Measurements from ENCODE around the gene MRPL52. TPM values are rescaled to one million over a fixed set of nuclear protein-coding genes. Genes with fewer than 3 reads are reported as not detected.

The MRPL52 gene
- total RNA-seq, 1 experiment from 2014 or later = 71.3 TPM

DNA sequence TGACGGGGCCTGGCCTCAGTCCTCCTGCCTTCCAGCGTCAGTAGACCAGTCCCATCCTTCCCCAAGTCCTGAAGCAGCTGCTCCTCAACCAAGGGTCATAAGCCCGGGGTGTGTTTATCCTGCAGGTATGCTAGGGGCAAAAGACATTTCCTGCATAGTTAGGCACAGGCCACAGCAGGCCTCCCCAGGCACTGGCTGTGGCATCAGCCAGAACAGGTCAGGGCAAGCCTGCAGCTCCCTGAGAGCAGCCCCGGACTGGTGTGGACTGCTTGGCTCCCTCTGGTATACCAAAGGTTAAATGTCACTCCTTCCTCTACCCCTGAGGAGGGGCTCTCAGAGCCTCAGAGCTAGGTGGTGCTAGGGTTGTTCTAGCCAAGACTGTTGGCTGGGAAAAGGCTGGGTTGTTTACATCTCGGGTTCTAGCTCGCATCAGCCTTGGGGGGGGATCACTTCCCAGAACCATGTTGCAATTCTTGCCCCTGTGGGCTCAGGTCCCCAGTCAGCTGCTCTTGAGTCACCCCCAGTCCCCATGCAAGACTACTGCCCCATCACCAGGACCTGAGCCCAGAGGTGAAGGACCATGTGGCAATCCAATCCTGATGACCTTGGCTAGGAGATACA is 9.6 kb downstream of the MRPL52 start:
- Histone ChIP-seq H3K9me3 (ENCODE audit: low read length) (no peaks in the 10 kb centered on the region), H3K4me1 (ENCODE audit: low read length) (no peaks in the 10 kb centered on the region), H3K27ac (ENCODE audit: low read length) (no peak overlapping the region), H4K20me1 (ENCODE audit: insufficient read depth, low read depth, low read length) (no peaks in the 10 kb centered on the region), H3K9me2 (replicated peaks; ENCODE audit: insufficient read depth, low read length) (no peaks in the 10 kb centered on the region), H3K36me3 (ENCODE audit: insufficient read depth, low read length) (peaks cover under 1% of the 10 kb centered on the region; the same call in 1 of the 2 replicates), H2AFZ (ENCODE audit: low read length) (no peak overlapping the region), H3K4me3 (ENCODE audit: low read length) (no peak overlapping the region), H3K4me2 (ENCODE audit: low read depth, low read length, poor library complexity, severe bottlenecking) (no peak overlapping the region), H3K27me3 (ENCODE audit: low read length) (no peaks in the 10 kb centered on the region), H3K79me2 (ENCODE audit: low read length) (no peaks in the 10 kb centered on the region), H3K9ac (ENCODE audit: low read length) (no peak overlapping the region)
- DNase-seq = no peak

DNA sequence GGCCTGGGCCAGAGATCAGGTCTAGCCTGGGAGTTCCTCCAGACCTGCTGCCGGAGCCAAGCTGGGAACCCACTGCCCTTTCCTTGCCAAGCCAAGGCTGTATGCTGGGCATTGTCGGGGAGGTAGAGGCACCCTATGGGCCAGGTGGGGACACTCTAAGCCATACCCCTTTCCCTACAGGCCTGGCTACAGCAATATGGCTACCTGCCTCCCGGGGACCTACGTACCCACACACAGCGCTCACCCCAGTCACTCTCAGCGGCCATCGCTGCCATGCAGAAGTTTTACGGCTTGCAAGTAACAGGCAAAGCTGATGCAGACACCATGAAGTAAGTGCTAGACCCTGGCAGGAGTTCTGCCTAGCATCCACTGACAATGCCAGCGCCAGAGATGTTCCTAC is 11.6 kb downstream of the MRPL52 start:
- no peaks in the 10 kb centered on the region for H3K27me3 ChIP-seq (ENCODE audit: low read length)
- H4K20me1 ChIP-seq (ENCODE audit: insufficient read depth, low read depth, low read length) = no peaks in the 10 kb centered on the region
- no peak overlapping the region for H3K27ac ChIP-seq (ENCODE audit: low read length)
- no peaks in the 10 kb centered on the region for H3K36me3 ChIP-seq (ENCODE audit: insufficient read depth, low read length)
- H3K79me2 ChIP-seq (ENCODE audit: low read length) = no peaks in the 10 kb centered on the region
- no peaks in the 10 kb centered on the region for H3K9me3 ChIP-seq (ENCODE audit: low read length)
- no peak overlapping the region for H3K4me2 ChIP-seq (ENCODE audit: low read depth, low read length, poor library complexity, severe bottlenecking)
- no peak overlapping the region for H2AFZ ChIP-seq (ENCODE audit: low read length)
- DNase-seq = no peak
- no peak overlapping the region for H3K9ac ChIP-seq (ENCODE audit: low read length)
- H3K9me2 ChIP-seq (replicated peaks; ENCODE audit: insufficient read depth, low read length) = no peaks in the 10 kb centered on the region
- no peak overlapping the region for H3K4me3 ChIP-seq (ENCODE audit: low read length)
- no peaks in the 10 kb centered on the region for H3K4me1 ChIP-seq (ENCODE audit: low read length)

DNA sequence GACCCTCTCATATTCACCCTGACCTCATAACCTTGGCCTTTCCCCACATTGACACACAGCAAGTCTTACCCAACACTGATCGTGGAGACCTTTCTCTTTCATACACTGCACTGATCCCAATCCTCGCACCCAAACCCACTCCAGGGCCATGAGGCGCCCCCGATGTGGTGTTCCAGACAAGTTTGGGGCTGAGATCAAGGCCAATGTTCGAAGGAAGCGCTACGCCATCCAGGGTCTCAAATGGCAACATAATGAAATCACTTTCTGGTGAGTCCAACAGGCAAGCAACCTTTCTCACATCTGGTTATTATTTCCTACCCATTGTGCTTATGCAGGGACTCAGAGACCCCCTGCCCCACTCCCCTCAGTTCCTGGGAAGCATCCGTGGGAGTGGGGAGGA is 12.1 kb downstream of the MRPL52 start:
- no peak overlapping the region for H3K9ac ChIP-seq (ENCODE audit: low read length)
- DNase-seq = no peak
- H3K36me3 ChIP-seq (ENCODE audit: insufficient read depth, low read length) = no peaks in the 10 kb centered on the region
- no peak overlapping the region for H2AFZ ChIP-seq (ENCODE audit: low read length)
- H3K4me3 ChIP-seq (ENCODE audit: low read length) = no peak overlapping the region
- H4K20me1 ChIP-seq (ENCODE audit: insufficient read depth, low read depth, low read length) = no peaks in the 10 kb centered on the region
- no peaks in the 10 kb centered on the region for H3K9me3 ChIP-seq (ENCODE audit: low read length)
- no peak overlapping the region for H3K27ac ChIP-seq (ENCODE audit: low read length)
- no peaks in the 10 kb centered on the region for H3K79me2 ChIP-seq (ENCODE audit: low read length)
- H3K27me3 ChIP-seq (ENCODE audit: low read length) = no peaks in the 10 kb centered on the region
- no peaks in the 10 kb centered on the region for H3K4me1 ChIP-seq (ENCODE audit: low read length)
- no peaks in the 10 kb centered on the region for H3K9me2 ChIP-seq (replicated peaks; ENCODE audit: insufficient read depth, low read length)
- H3K4me2 ChIP-seq (ENCODE audit: low read depth, low read length, poor library complexity, severe bottlenecking) = no peak overlapping the region

DNA sequence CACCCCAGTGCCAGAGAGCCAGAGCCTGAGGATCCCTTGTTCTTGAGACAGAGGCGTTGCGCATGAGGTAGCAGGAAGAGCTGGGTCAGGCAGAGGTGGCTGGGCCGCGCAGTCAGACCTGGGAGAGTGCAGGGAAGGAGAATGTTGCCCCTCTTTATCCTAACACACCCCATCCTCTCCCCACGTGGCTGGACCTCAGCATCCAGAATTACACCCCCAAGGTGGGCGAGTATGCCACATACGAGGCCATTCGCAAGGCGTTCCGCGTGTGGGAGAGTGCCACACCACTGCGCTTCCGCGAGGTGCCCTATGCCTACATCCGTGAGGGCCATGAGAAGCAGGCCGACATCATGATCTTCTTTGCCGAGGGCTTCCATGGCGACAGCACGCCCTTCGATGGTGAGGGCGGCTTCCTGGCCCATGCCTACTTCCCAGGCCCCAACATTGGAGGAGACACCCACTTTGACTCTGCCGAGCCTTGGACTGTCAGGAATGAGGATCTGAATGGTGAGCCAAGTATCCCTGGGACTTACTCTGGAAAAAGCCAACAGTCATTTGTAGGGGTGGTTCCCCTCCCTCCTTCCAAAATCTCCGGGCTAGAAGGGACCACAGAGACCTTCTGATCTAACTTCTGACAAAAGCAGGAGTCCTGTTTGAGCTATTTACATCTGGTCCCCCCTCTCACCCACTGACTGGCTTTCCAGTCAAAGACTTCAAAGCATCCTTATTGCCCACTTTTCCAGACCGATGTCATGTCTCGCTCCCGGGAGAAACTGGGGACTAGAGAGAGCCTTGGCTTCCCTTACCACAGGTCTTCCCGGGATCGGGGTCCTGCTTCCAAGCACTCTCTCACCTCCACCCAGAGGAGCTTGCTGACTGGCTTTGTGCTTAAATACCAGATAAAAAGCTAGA is 12.8 kb downstream of the MRPL52 start:
- Histone ChIP-seq H3K9me3 (ENCODE audit: low read length) (no peaks in the 10 kb centered on the region), H3K27ac (ENCODE audit: low read length) (no peak overlapping the region), H3K4me1 (ENCODE audit: low read length) (no peaks in the 10 kb centered on the region), H3K9me2 (replicated peaks; ENCODE audit: insufficient read depth, low read length) (no peaks in the 10 kb centered on the region), H3K4me3 (ENCODE audit: low read length) (no peak overlapping the region), H3K9ac (ENCODE audit: low read length) (no peak overlapping the region), H3K27me3 (ENCODE audit: low read length) (no peaks in the 10 kb centered on the region), H2AFZ (ENCODE audit: low read length) (no peak overlapping the region), H3K4me2 (ENCODE audit: low read depth, low read length, poor library complexity, severe bottlenecking) (no peak overlapping the region), H3K36me3 (ENCODE audit: insufficient read depth, low read length) (no peaks in the 10 kb centered on the region), H3K79me2 (ENCODE audit: low read length) (no peaks in the 10 kb centered on the region), H4K20me1 (ENCODE audit: insufficient read depth, low read depth, low read length) (no peaks in the 10 kb centered on the region)
- DNase-seq = no peak

DNA sequence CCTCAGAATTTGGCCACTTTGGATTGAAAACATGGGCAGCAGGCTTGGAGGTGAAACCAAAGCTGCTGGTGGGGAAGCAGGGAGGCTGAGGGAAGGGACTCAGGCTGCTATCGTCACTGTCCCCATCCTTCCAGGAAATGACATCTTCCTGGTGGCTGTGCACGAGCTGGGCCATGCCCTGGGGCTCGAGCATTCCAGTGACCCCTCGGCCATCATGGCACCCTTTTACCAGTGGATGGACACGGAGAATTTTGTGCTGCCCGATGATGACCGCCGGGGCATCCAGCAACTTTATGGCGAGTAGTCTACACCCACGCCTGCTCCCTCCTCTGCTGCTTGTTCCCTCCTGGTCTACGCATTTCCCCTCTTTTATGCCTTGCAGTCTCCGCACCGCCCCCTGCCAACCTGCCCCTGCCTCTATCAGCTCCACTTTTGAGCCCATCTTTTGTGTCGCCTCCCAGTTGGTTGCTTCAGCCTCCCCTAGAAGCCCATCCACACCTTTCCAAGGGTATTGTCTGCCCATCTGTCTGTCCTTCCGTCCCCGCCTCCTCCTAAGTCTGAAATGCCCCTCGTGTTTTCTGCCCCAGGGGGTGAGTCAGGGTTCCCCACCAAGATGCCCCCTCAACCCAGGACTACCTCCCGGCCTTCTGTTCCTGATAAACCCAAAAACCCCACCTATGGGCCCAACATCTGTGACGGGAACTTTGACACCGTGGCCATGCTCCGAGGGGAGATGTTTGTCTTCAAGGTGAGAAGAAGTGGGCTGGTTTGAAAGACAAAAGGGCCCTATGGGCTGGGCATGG is 13.6 kb downstream of the MRPL52 start:
- DNase-seq = no peak
- Histone ChIP-seq H3K4me3 (ENCODE audit: low read length) (no peak overlapping the region), H3K79me2 (ENCODE audit: low read length) (no peaks in the 10 kb centered on the region), H3K9me2 (replicated peaks; ENCODE audit: insufficient read depth, low read length) (no peaks in the 10 kb centered on the region), H3K4me1 (ENCODE audit: low read length) (no peaks in the 10 kb centered on the region), H3K4me2 (ENCODE audit: low read depth, low read length, poor library complexity, severe bottlenecking) (no peak overlapping the region), H3K27me3 (ENCODE audit: low read length) (no peaks in the 10 kb centered on the region), H3K9ac (ENCODE audit: low read length) (no peak overlapping the region), H4K20me1 (ENCODE audit: insufficient read depth, low read depth, low read length) (no peaks in the 10 kb centered on the region), H3K36me3 (ENCODE audit: insufficient read depth, low read length) (no peaks in the 10 kb centered on the region), H2AFZ (ENCODE audit: low read length) (no peak overlapping the region), H3K9me3 (ENCODE audit: low read length) (no peaks in the 10 kb centered on the region), H3K27ac (ENCODE audit: low read length) (no peak overlapping the region)

DNA sequence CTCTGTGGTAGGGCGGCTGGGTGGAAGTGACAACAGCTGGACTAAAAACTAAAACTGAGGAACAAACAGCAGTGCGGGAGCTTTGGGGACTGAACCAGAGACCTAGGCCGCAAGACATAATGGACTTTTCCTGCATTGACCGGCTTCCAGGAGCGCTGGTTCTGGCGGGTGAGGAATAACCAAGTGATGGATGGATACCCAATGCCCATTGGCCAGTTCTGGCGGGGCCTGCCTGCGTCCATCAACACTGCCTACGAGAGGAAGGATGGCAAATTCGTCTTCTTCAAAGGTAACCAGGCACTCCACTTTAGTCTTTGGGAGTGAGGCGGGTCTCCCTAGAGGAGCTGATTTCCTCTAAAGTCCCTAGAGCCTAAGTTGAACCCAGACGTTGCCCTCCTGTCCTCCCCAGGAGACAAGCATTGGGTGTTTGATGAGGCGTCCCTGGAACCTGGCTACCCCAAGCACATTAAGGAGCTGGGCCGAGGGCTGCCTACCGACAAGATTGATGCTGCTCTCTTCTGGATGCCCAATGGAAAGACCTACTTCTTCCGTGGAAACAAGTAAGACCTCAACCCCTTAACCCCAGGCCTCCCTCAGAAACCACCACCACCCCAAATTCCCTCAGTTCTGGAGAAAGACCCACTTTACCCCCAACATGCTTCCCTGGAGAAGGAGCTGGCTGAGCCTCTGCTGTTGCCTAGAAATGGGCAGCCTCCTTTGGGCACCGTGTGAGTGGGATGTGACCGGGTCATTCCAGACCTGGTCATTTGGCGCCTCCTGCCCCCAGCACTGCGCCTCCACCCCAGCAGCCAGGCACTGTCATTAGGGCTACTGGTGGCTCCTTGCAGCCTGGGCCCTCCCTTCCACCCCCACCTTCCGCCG is 14.8 kb downstream of the MRPL52 start:
- H3K27me3 ChIP-seq (ENCODE audit: low read length) = no peaks in the 10 kb centered on the region

DNA sequence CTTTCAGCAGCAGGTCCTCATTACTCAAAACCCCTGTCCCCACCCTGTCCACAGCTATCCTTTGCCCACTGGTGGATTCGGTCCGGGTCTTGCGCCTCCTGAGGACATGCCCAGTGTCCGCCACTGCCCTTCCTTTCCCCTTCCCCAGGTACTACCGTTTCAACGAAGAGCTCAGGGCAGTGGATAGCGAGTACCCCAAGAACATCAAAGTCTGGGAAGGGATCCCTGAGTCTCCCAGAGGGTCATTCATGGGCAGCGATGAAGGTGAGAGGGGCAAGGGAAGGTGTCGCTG is 15.4 kb downstream of the MRPL52 start:
- Histone ChIP-seq H3K27ac (ENCODE audit: low read length) (no peak overlapping the region), H3K9me2 (replicated peaks; ENCODE audit: insufficient read depth, low read length) (no peaks in the 10 kb centered on the region), H3K4me1 (ENCODE audit: low read length) (no peaks in the 10 kb centered on the region), H3K36me3 (ENCODE audit: insufficient read depth, low read length) (no peaks in the 10 kb centered on the region), H3K4me3 (ENCODE audit: low read length) (no peak overlapping the region), H3K4me2 (ENCODE audit: low read depth, low read length, poor library complexity, severe bottlenecking) (no peak overlapping the region), H3K9me3 (ENCODE audit: low read length) (no peaks in the 10 kb centered on the region), H4K20me1 (ENCODE audit: insufficient read depth, low read depth, low read length) (no peaks in the 10 kb centered on the region), H2AFZ (ENCODE audit: low read length) (no peak overlapping the region), H3K79me2 (ENCODE audit: low read length) (no peaks in the 10 kb centered on the region), H3K27me3 (ENCODE audit: low read length) (no peaks in the 10 kb centered on the region), H3K9ac (ENCODE audit: low read length) (no peak overlapping the region)
- DNase-seq = no peak

More for the DNA sequence above, 14.8 kb downstream of the MRPL52 start:
- Histone ChIP-seq H3K9me3 (ENCODE audit: low read length) (no peaks in the 10 kb centered on the region), H3K27ac (ENCODE audit: low read length) (no peak overlapping the region), H2AFZ (ENCODE audit: low read length) (no peak overlapping the region), H3K4me1 (ENCODE audit: low read length) (no peaks in the 10 kb centered on the region), H4K20me1 (ENCODE audit: insufficient read depth, low read depth, low read length) (no peaks in the 10 kb centered on the region), H3K9ac (ENCODE audit: low read length) (no peak overlapping the region), H3K4me3 (ENCODE audit: low read length) (no peak overlapping the region), H3K4me2 (ENCODE audit: low read depth, low read length, poor library complexity, severe bottlenecking) (no peak overlapping the region), H3K79me2 (ENCODE audit: low read length) (no peaks in the 10 kb centered on the region), H3K36me3 (ENCODE audit: insufficient read depth, low read length) (no peaks in the 10 kb centered on the region), H3K9me2 (replicated peaks; ENCODE audit: insufficient read depth, low read length) (no peaks in the 10 kb centered on the region)
- no peak for DNase-seq

Data from Karpas-422 (cell line).